Testis (tissue), 3 donors: Measurements from ENCODE around the gene KLK10. TPM values are rescaled to one million over a fixed set of nuclear protein-coding genes. Genes with fewer than 3 reads are reported as not detected.

Source experiments
- DNase-seq: peaks from one replicate; pipeline ENCODE4 v3.0.0-alpha.2; 2019
- H3K27ac ChIP-seq, 2 donors: fragments of 200-600 bp; sonication (generic); one replicate each; pipeline ENCODE4 v1.5.1; 2019
- H3K27me3 ChIP-seq: fragments of 200-600 bp; sonication (generic); one replicate; pipeline ENCODE4 v1.5.1; 2019
- H3K36me3 ChIP-seq: fragments of 200-600 bp; sonication (generic); one replicate; pipeline ENCODE4 v1.5.1; 2017; ENCODE audit warnings: low read depth; ENCODE audit errors: missing control alignments
- H3K4me1 ChIP-seq: fragments of 200-600 bp; sonication (generic); one replicate; pipeline ENCODE4 v1.5.1; 2019
- H3K4me3 ChIP-seq, 2 donors: fragments of 200-600 bp; sonication (generic); one replicate each; pipeline ENCODE4 v1.5.1; 2017 to 2019
- H3K9me3 ChIP-seq: fragments of 200-600 bp; sonication (generic); one replicate; pipeline ENCODE4 v1.5.1; 2017
- POLR2A ChIP-seq: fragments of 450-650 bp; IDR thresholded peaks from one replicate; pipeline ENCODE4 v1.6.1; 2017; ENCODE audit warnings: antibody characterized with exemption, mild to moderate bottlenecking, moderate library complexity
- WGBS, 2 donors: methylation state at CpG; one replicate each; pipeline ENCODE4 v1.1.5; 2018; 5-methylcytosine and 5-hydroxymethylcytosine counted together
- intact Hi-C: fragments of 100-400 bp; cut with DNase I; formaldehyde crosslinking; loops from one replicate; pipeline ENCODE4 v1.15.1; 2023; ENCODE audit warnings: low total_unique reads
- polyA plus RNA-seq: library from polyadenylated mRNA; stranded (reverse); fragments of 350-450 nt; fragmentation: Illumina TruSeq; extraction: RNeasy Lipid Tissue Mini Kit (QIAGEN cat#74804); gene quantifications from one replicate; pipeline ENCODE4 v1.2.3, GENCODE V29; 2014; ENCODE audit warnings: low read depth, low replicate concordance; ENCODE audit not compliant: insufficient read depth
- total RNA-seq, 2 donors: library from RNA; depleted of rRNA; stranded (reverse); fragments of >200 nt; gene quantifications; one replicate each; pipeline ENCODE4 v1.2.3, GENCODE V29; 2016
- TF ChIP-seq, protein P1 (sequence below), 3 experiments: fragments of 450-650 bp in 2 of 3; fragments of 200-600 bp in 1 of 3; sonication (generic) in 1 of 3; IDR thresholded peaks; one replicate each; pipeline ENCODE4 v1.5.1; 2016 to 2019; ENCODE audit warnings: antibody characterized with exemption in 3 of 3, mild to moderate bottlenecking in 2 of 3, moderate library complexity in 1 of 3

The KLK10 gene
- total and polyA plus RNA-seq, 3 donors from 2014 or later, result 9.2 to 15.7 (median 15.6) TPM

- Histone ChIP-seq H3K27ac (peak overlapping the region; percentile 60 to 85), H3K4me1 (peaks cover 30% of the 10 kb centered on the region), H3K4me3 (no peak overlapping the region), H3K36me3 (no peaks in the 10 kb centered on the region), H3K9me3 (no peaks in the 10 kb centered on the region), H3K27me3 (no peaks in the 10 kb centered on the region)
- DNase-seq, result peak; percentile 79
- WGBS, 2 donors, result 21 to 33% methylated on average over 7 of the region's 7 CpGs
- intact Hi-C loops, result loop anchor here (10.0 kb wide), 1 partner anchor 64 kb away; the partner anchor contains the start of gene KLK14
- TF ChIP-seq, protein P1, sequence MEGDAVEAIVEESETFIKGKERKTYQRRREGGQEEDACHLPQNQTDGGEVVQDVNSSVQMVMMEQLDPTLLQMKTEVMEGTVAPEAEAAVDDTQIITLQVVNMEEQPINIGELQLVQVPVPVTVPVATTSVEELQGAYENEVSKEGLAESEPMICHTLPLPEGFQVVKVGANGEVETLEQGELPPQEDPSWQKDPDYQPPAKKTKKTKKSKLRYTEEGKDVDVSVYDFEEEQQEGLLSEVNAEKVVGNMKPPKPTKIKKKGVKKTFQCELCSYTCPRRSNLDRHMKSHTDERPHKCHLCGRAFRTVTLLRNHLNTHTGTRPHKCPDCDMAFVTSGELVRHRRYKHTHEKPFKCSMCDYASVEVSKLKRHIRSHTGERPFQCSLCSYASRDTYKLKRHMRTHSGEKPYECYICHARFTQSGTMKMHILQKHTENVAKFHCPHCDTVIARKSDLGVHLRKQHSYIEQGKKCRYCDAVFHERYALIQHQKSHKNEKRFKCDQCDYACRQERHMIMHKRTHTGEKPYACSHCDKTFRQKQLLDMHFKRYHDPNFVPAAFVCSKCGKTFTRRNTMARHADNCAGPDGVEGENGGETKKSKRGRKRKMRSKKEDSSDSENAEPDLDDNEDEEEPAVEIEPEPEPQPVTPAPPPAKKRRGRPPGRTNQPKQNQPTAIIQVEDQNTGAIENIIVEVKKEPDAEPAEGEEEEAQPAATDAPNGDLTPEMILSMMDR (IDR thresholded peaks at IDR 0.05), result peak; percentile 65 to 86 (median 72)
- no peak for TF ChIP-seq POLR2A
Observed at GRCh38 chr19:51020988-51021651, 1.6 kb upstream of the KLK10 start.

DNA sequence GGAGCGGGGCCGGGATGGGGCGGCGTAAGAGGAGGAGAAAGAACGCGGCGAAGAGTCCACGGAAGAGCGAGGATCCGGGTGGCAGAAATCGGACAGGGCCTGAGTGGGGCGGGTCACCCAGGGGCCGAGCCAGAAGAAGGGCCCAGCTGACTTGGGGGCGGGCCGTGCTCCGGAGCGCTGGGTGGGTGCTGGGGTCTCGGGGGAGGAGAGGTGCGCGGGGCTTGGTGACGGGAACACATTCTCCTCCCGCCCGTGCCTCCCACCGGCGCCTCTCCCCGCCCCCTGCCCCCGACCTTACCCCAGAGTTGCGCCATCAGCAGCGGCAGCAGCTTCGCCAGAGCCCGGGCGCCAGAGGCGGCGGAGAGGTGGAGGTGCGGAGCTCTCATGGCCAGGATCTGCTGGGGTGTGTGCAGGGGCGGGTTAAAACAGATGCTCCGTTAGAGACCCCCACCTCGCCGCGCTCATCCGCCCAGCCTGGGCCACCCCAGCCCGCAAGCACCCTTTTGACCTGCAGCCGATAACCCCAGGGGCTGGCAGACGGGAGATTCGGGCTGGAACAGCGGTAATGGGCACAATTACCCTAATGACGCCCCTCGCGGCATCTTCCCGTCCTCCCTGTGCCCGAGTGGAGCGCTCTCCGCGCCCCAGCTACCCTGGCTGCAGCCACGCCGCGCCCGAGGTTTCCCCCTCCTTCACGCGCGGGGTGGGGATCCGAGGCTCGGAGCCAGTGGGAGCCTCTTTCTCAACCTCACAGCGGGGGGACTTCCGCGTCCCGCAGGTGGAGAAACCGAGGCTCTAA lies 565 bp downstream of the KLK10 start:
- DNase-seq, result peak; percentile 65
- WGBS, 2 donors, result 1 to 2% methylated on average over 21 to 66 of the region's 68 CpGs
- intact Hi-C loops, result no loop called here
- no peaks in the 10 kb centered on the region for H3K9me3 ChIP-seq
- H3K27ac ChIP-seq, result peak overlapping the region; percentile 60 to 85
- H3K4me3 ChIP-seq, result peak overlapping the region; percentile 46 to 64
- peaks cover 21% of the 10 kb centered on the region for H3K4me1 ChIP-seq
- TF ChIP-seq, protein P1 (IDR thresholded peaks at IDR 0.05), result no peak
- no peak for TF ChIP-seq POLR2A
- no peaks in the 10 kb centered on the region for H3K36me3 ChIP-seq
- H3K27me3 ChIP-seq, result no peaks in the 10 kb centered on the region

DNA sequence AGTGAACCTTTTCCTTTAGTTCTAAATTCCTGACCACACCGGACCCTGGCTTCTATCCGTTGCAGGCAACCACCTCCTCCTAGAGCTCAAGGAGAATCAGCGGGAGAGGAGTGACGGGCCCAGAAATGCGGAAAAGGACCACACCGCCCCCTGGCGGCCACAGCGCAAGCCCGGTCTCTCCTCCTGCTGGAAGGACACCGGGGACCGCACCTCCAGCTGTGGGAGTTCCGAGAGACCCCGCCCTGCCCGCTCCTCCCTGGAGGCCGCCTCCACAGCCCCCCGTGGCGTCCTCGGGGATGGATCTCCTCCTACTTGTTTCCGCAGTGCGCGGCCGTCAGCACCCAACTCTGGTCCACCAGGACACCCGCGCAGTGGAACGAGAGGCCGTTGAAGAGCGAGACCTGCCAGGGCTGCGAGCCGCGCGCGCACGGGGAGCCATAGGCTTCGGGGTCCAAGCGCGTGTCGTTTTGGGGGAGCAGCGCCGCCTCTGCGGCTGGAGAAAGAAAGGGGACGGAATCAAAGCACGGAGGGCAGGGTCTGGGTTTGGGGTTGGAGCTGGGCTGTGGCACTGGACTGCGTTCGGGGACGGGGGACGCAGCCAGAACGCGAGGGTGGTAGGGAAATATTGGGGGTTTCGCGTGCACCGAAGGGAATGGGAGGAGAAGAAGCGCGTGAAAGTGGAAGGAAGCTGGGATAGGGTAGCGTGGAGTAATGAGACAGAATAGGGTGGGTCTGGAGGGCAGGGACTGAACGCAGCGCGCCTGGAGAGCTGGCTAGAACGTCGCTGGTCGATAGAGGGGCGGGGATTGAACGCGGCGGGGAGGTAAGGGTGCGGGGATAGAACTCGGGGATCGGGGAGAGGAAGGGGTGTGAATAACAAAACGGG lies 2.5 kb downstream of the KLK10 start:
- TF ChIP-seq, protein P1 (IDR thresholded peaks at IDR 0.05), result peak; percentile 81 to 92 (median 89)
- TF ChIP-seq POLR2A, result no peak
- Histone ChIP-seq H3K27ac (peak overlapping the region; percentile 31 to 65), H3K4me3 (peak overlapping the region; percentile 39 to 63), H3K36me3 (no peaks in the 10 kb centered on the region), H3K4me1 (peaks cover 21% of the 10 kb centered on the region), H3K27me3 (no peaks in the 10 kb centered on the region), H3K9me3 (no peaks in the 10 kb centered on the region)
- WGBS, 2 donors, result 1% methylated on average over 65 to 68 of the region's 68 CpGs
- intact Hi-C loops, result no loop called here
- peak; percentile 87 for DNase-seq

DNA sequence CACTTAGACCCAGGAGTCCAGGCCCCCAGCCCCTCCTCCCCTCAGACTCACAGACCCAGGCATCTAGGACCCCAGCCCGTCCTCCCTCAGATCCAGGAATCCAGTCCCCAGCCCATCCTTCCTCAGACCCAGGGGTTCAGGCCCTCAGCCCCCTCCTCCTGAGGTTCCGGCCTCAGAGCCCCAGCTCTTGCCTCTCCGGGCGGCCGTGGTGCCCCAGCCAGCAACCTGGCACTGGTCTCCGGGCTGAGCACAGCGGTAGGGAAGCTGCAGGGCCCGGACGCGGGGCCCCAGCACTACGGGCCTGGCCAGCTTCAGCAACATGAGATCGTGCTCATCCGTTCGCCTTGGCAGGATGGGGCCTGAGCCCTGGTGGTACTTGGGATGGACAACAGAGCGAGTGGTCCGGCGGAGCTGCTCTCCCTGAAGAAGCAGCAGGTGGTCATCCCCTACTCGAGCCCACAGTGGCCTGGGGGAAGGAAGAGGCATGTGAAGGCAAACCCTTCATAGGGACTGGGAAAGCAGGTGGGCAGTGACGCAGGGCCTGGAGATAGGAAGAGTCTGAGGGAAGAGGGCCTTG lies 3.7 kb downstream of the KLK10 start:
- Histone ChIP-seq H3K36me3 (no peaks in the 10 kb centered on the region), H3K27me3 (no peaks in the 10 kb centered on the region), H3K4me3 (no peak overlapping the region), H3K4me1 (peaks cover 15% of the 10 kb centered on the region), H3K27ac (no peak overlapping the region), H3K9me3 (no peaks in the 10 kb centered on the region)
- 94% methylated on average over 13 to 19 of the region's 19 CpGs for WGBS, 2 donors
- TF ChIP-seq, protein P1 (IDR thresholded peaks at IDR 0.05), result no peak
- no peak for TF ChIP-seq POLR2A
- intact Hi-C loops, result no loop called here
- DNase-seq, result no peak
